WERI-Rb-1 (cell line): ENCODE data around the gene XRCC4.

Experiments
- DNase-seq: peaks from one replicate; pipeline ENCODE4 v3.0.0-alpha.2; 2020
- H3K27ac ChIP-seq: fragments of 250-450 bp; sonication (Bioruptor Pico); 2 replicates; pipeline ENCODE4 v1.5.1; 2020; ENCODE audit warnings: mild to moderate bottlenecking, moderate library complexity
- H3K27me3 ChIP-seq: fragments of 250-450 bp; sonication (Bioruptor Pico); 2 replicates; pipeline ENCODE4 v1.5.1; 2021; ENCODE audit warnings: mild to moderate bottlenecking, low read depth, moderate library complexity; ENCODE audit not compliant: insufficient read depth, severe bottlenecking
- H3K36me3 ChIP-seq: fragments of 250-450 bp; sonication (Bioruptor Pico); 2 replicates; pipeline ENCODE4 v1.5.1; 2020; ENCODE audit warnings: mild to moderate bottlenecking, moderate library complexity
- H3K4me3 ChIP-seq: 2 replicates; pipeline ENCODE4 v1.5.1; 2011; ENCODE audit warnings: low read depth, mild to moderate bottlenecking, control low read depth, low read length
- H3K9me3 ChIP-seq: fragments of 250-450 bp; sonication (Bioruptor Pico); 2 replicates; pipeline ENCODE4 v1.5.1; 2021; ENCODE audit warnings: mild to moderate bottlenecking, moderate library complexity; ENCODE audit not compliant: severe bottlenecking
- TF ChIP-seq, protein P1 (sequence below): IDR thresholded peaks from 2 replicates; pipeline ENCODE4 v1.5.1; 2011; ENCODE audit warnings: low read depth, mild to moderate bottlenecking, control low read depth, inconsistent platforms, low read length

XRCC4 gene

DNA sequence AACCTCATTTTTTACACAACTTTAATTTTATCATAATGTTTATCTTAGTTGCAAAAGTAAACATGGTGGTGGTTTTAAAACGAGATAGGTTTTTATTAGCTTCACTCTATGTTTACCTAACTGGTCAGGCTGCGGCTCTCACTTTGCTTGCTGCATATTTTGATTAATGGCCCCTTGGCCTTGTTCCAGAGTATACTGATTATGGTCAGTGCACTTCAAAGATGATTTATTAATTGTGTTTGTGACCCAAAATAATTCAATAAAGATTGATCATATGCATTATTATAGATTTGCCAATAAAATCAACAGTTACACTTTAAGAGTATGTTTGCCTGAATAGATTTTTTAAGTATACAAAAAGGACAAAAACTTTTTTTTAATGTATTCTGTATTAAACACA lies 188.0 kb downstream of the XRCC4 start:
- DNase-seq, result no peak
- H3K4me3 ChIP-seq, result no peak overlapping the region
- no peaks in the 10 kb centered on the region for H3K36me3 ChIP-seq
- no peaks in the 10 kb centered on the region for H3K27me3 ChIP-seq
- no peaks in the 10 kb centered on the region for H3K9me3 ChIP-seq
- TF ChIP-seq, protein P1, sequence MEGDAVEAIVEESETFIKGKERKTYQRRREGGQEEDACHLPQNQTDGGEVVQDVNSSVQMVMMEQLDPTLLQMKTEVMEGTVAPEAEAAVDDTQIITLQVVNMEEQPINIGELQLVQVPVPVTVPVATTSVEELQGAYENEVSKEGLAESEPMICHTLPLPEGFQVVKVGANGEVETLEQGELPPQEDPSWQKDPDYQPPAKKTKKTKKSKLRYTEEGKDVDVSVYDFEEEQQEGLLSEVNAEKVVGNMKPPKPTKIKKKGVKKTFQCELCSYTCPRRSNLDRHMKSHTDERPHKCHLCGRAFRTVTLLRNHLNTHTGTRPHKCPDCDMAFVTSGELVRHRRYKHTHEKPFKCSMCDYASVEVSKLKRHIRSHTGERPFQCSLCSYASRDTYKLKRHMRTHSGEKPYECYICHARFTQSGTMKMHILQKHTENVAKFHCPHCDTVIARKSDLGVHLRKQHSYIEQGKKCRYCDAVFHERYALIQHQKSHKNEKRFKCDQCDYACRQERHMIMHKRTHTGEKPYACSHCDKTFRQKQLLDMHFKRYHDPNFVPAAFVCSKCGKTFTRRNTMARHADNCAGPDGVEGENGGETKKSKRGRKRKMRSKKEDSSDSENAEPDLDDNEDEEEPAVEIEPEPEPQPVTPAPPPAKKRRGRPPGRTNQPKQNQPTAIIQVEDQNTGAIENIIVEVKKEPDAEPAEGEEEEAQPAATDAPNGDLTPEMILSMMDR, result no peak
- no peak overlapping the region for H3K27ac ChIP-seq

DNA sequence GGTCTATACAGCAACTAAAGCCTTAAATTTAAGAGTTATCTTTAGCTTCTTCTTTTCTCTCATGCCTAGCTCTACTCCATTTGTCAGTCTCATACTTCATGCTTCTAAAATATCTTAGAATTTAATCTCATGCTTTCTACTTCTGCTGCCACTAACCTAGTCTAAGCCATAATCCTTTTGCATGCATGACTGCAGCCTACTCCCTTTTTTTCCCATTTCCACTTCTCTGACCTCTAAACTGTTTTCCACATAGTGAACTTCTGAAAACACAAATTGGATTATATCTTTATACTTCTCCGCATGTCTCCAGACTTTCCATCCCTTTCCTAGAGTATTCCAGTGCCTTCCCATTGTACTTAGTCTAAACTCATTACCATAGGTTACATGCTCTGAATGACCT lies 193.0 kb downstream of the XRCC4 start:
- DNase-seq, result peak; percentile 28
- Histone ChIP-seq H3K27ac (peak overlapping the region; percentile 41), H3K9me3 (no peaks in the 10 kb centered on the region), H3K27me3 (no peaks in the 10 kb centered on the region), H3K36me3 (no peaks in the 10 kb centered on the region), H3K4me3 (no peak overlapping the region)
- TF ChIP-seq, protein P1, result no peak

DNA sequence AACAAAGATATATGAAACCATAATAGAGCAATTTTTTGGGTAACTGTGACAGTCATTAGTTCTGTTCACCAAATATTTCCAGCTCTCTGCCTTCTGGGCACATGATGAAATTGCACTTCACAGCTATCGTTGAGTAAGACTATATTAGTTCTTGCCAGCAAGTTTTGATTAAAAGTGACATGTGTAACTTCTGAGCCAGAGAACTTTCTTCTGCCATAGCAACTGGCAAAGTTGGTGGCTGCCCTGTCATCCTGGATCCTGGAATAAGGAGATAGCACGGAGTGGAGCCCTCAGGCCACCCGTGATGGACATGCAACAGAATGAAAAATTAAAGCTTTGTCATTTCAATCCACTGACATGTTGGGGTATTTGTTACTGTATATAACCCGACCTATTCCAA lies 199.8 kb downstream of the XRCC4 start:
- TF ChIP-seq, protein P1, result no peak
- H3K27me3 ChIP-seq, result no peaks in the 10 kb centered on the region
- DNase-seq, result no peak

DNA sequence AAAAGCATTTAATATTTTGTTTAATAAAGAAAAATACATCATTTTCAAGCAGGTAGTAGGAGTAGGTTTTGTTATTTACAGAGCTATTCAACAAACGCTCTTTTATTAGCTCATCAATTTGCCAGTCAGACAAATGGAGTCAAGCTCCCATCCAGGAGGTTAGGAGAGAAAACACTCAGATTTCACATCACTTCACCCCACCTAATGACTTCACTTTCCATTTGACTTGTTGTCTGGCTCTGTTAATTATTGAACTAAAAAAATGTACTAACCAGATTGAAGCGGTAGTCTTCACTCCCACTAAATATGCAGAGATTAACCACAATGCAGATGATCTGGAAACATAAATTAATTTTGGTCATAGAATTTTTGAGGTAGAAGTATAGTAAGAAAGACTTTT lies 200.6 kb downstream of the XRCC4 start:
- Histone ChIP-seq H3K36me3 (no peaks in the 10 kb centered on the region), H3K9me3 (no peaks in the 10 kb centered on the region), H3K4me3 (no peak overlapping the region), H3K27ac (no peak overlapping the region), H3K27me3 (no peaks in the 10 kb centered on the region)
- DNase-seq, result no peak
- TF ChIP-seq, protein P1, result no peak

More for the DNA sequence above, 199.8 kb downstream of the XRCC4 start:
- no peak overlapping the region for H3K4me3 ChIP-seq
- no peak overlapping the region for H3K27ac ChIP-seq
- H3K36me3 ChIP-seq, result no peaks in the 10 kb centered on the region
- no peaks in the 10 kb centered on the region for H3K9me3 ChIP-seq

DNA sequence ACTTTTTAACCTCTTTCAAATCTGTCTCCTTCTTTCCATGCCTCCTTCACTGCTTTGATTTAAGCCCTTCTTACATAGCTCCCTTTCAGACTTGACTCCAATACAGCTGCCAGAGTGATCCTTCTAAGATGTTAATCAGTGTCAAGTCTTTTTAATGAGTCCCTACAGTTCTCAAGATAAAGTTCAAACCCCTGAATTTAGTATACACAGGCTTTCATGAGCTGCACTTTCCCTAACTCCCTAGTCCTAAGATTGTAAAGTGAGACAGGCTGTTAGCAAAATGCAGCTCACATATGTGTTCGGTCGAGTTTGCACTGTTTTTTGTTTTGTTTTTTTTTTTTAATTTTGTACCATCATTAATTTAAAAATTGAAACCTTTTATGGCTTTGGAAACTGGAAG lies 203.8 kb downstream of the XRCC4 start:
- Histone ChIP-seq H3K4me3 (no peak overlapping the region), H3K27ac (no peak overlapping the region), H3K36me3 (no peaks in the 10 kb centered on the region), H3K9me3 (no peaks in the 10 kb centered on the region), H3K27me3 (no peaks in the 10 kb centered on the region)
- TF ChIP-seq, protein P1, result no peak
- no peak for DNase-seq

DNA sequence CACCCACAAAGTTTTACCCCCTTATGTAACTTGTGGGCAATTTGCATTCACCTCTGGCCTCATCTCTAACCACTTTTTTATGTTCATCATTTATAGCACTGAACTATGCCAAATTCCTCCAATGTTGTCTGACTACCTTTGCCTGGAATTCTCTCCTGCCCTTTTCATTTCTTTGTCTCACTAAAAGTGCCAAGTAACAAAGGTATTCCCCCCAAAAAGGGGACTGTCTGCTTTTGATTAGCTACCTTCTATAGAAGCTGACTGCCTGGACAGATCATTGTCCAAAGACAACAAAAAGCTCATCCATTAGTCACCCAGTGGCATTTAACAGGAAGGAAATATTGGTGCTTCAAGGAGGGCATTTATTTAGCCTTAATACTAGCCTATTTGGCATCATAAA lies 204.3 kb downstream of the XRCC4 start:
- no peaks in the 10 kb centered on the region for H3K36me3 ChIP-seq
- H3K27ac ChIP-seq, result no peak overlapping the region
- no peaks in the 10 kb centered on the region for H3K9me3 ChIP-seq
- TF ChIP-seq, protein P1, result no peak
- H3K4me3 ChIP-seq, result no peak overlapping the region
- DNase-seq, result no peak
- H3K27me3 ChIP-seq, result no peaks in the 10 kb centered on the region
